ENCODE data around the gene S100A5. TPM values are rescaled to one million over a fixed set of nuclear protein-coding genes. Genes with fewer than 3 reads are reported as not detected.

The S100A5 gene
- total RNA-seq, 1 experiment from 2014 or later, result not detected

GRCh38 chr1:153506831-153507413 is 33.8 kb downstream of the S100A5 start:
- no peak overlapping the region for H3K18ac ChIP-seq (ENCODE audit: insufficient read length, low read depth, low read length)
- Mint-ChIP-seq H3K27ac (no peak overlapping the region; a peak in 1 of 7 replicates), H3K27me3 (ENCODE audit: low read depth) (peaks cover 19% of the 10 kb centered on the region), H3K9me3 (no peaks in the 10 kb centered on the region), H3K36me3 (ENCODE audit: insufficient read depth in 1 of 3, low read depth in 3 of 3) (no peaks in the 10 kb centered on the region), H3K4me1 (peaks cover 4 to 9% of the 10 kb centered on the region in 2 experiments; a peak in 3 of 4 replicates), H3K4me3 (no peak overlapping the region)
- WGBS (ENCODE audit: extremely low coverage, insufficient read length, low lambda C conversion rate), result no CpG with 5 or more reads among the region's 7 CpGs
- no peaks in the 10 kb centered on the region for H4K20me1 ChIP-seq (ENCODE audit: control insufficient read depth, insufficient read depth, insufficient read length)
- no peak overlapping the region for H3K23ac ChIP-seq (ENCODE audit: insufficient read length, low read depth, low read length)
- no peak overlapping the region for H3K27ac ChIP-seq (ENCODE audit: insufficient read length, low read depth, low read length)
- H3K27me3 ChIP-seq (ENCODE audit: insufficient read depth, low read length), result no peaks in the 10 kb centered on the region
- H4K91ac ChIP-seq (ENCODE audit: insufficient read length, low read depth, low read length), result no peak overlapping the region
- no peaks in the 10 kb centered on the region for H3K79me1 ChIP-seq (ENCODE audit: insufficient read depth, low read depth, low read length, poor library complexity, severe bottlenecking)
- no peak overlapping the region for H3K4ac ChIP-seq (ENCODE audit: low read depth, low read length)
- no peak overlapping the region for H3K56ac ChIP-seq (ENCODE audit: insufficient read length, low read depth, low read length)
- no peak overlapping the region for H2BK15ac ChIP-seq (ENCODE audit: low read depth, low read length)
- no peak overlapping the region for H4K5ac ChIP-seq (ENCODE audit: insufficient read length, low read depth, low read length)
- H3T11ph ChIP-seq (ENCODE audit: low read length), result no peak overlapping the region
- H4K8ac ChIP-seq (replicated peaks; ENCODE audit: insufficient read length, low read depth, low read length), result no peak overlapping the region
- H3K9me3 ChIP-seq (ENCODE audit: control insufficient read depth, low read depth, low read length), result no peaks in the 10 kb centered on the region
- no peak overlapping the region for H3K4me2 ChIP-seq (ENCODE audit: insufficient read depth, insufficient read length, low read length)
- H3K14ac ChIP-seq (ENCODE audit: insufficient read depth, low read length), result no peak overlapping the region
- no peaks in the 10 kb centered on the region for H3K23me2 ChIP-seq (ENCODE audit: insufficient read length, low read depth, low read length, poor library complexity, severe bottlenecking)
- no peak for TF ChIP-seq CTCF (conservative IDR thresholded peaks at IDR 0.05)
- H3K4me1 ChIP-seq (ENCODE audit: insufficient read depth, low read length), result no peaks in the 10 kb centered on the region
- no peak overlapping the region for H2AFZ ChIP-seq (ENCODE audit: low read length)
- no peaks in the 10 kb centered on the region for H3K79me2 ChIP-seq (ENCODE audit: insufficient read depth, low read length)
- no peak overlapping the region for H2AK5ac ChIP-seq (ENCODE audit: insufficient read length, low read length)
- no peak overlapping the region for H3K9ac ChIP-seq (ENCODE audit: extremely low read depth, insufficient read length, low read length)
- no peak overlapping the region for H2BK20ac ChIP-seq (ENCODE audit: low read depth, low read length, poor library complexity, severe bottlenecking)
- H2BK5ac ChIP-seq (ENCODE audit: insufficient read length, low read length), result no peak overlapping the region
- H2BK120ac ChIP-seq (ENCODE audit: low read depth, low read length, poor library complexity, severe bottlenecking), result no peak overlapping the region
- DNase-seq, result no peak
- H2BK12ac ChIP-seq (ENCODE audit: insufficient read length, low read depth, low read length), result no peak overlapping the region
